ENCODE data around the gene TFCP2.

DNA sequence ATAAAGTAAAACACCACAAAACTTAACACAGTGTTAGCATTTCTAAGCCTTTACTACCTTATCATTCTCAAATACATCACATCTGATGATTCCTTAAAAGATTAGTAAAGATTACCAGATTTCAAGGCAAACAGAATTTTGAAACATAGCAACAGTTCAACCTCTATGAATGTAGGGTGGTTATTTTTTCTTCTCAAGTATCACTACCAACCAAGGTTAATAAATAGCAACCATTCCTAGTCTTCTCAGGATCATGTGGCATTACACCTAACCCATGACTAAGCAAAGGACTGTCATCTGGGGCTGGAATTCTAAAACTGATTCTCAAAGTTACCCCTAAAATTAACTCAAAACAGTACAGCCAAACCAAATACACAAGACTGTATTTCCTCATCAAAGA, 50.1 kb downstream of the TFCP2 start:
- TF ChIP-seq, protein P1, sequence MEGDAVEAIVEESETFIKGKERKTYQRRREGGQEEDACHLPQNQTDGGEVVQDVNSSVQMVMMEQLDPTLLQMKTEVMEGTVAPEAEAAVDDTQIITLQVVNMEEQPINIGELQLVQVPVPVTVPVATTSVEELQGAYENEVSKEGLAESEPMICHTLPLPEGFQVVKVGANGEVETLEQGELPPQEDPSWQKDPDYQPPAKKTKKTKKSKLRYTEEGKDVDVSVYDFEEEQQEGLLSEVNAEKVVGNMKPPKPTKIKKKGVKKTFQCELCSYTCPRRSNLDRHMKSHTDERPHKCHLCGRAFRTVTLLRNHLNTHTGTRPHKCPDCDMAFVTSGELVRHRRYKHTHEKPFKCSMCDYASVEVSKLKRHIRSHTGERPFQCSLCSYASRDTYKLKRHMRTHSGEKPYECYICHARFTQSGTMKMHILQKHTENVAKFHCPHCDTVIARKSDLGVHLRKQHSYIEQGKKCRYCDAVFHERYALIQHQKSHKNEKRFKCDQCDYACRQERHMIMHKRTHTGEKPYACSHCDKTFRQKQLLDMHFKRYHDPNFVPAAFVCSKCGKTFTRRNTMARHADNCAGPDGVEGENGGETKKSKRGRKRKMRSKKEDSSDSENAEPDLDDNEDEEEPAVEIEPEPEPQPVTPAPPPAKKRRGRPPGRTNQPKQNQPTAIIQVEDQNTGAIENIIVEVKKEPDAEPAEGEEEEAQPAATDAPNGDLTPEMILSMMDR (IDR thresholded peaks at IDR 0.05), result no peak
- no peak for TF ChIP-seq POLR2AphosphoS5 (IDR thresholded peaks at IDR 0.05; ENCODE audit: insufficient read depth in 1 of 2, low read depth in 1 of 2)
- no peak for TF ChIP-seq POLR2A (IDR thresholded peaks at IDR 0.05)
